Cerebellar nuclear complex (tissue), 1 donor: ENCODE measurements around the gene SDR42E1.

Experiments
- DNase-seq, 2 experiments: peaks; one replicate each; lab custom pipeline; 2025; lab: John Stamatoyannopoulos, UW

SDR42E1 gene

GRCh38 chr16:81939164-81940056 lies 71.9 kb downstream of the SDR42E1 start:
- DNase-seq, result no peak
